GM19452 (cell line): Measurements from ENCODE around the gene SELENOH.
A peak's percentile ranks its signal among the peaks of the same experiment; 100 is the strongest.

Source experiments
- ATAC-seq: cut with Tn5 transposase; IDR thresholded peaks from one replicate; pipeline ENCODE4 v1.9.1; 2021; ENCODE audit not compliant: unreplicated experiment

Gene SELENOH

GRCh38 chr11:57745206-57745605 lies 3.9 kb downstream of the SELENOH start:
- no peak for ATAC-seq

- ATAC-seq = no peak
Measured at GRCh38 chr11:57746920-57747319, 5.6 kb downstream of the SELENOH start.

- ATAC-seq = no peak
Measured at GRCh38 chr11:57751176-57751575, 9.9 kb downstream of the SELENOH start.

- ATAC-seq = no peak
Measured at GRCh38 chr11:57751676-57752253, 10.5 kb downstream of the SELENOH start, which contains the start of gene BTBD18. TSS of gene BTBD18 (minus strand) at chr11:57751819. CDS start at chr11:57751188, 631 bp downstream.

- no peak for ATAC-seq
Measured at GRCh38 chr11:57752954-57753353, 11.7 kb downstream of the SELENOH start.

GRCh38 chr11:57758174-57758573 lies 16.9 kb downstream of the SELENOH start:
- ATAC-seq = no peak

- peak; percentile 97 for ATAC-seq
Measured at GRCh38 chr11:57761301-57762234, 20.3 kb downstream of the SELENOH start, which contains the start of gene CTNND1. TSS of gene CTNND1 (plus strand) at chr11:57761802. CDS start at chr11:57791479, 29,677 bp downstream.

GRCh38 chr11:57762235-57762861 lies 21.1 kb downstream of the SELENOH start:
- ATAC-seq = no peak

- no peak for ATAC-seq
Measured at GRCh38 chr11:57763568-57763967, 22.3 kb downstream of the SELENOH start.

GRCh38 chr11:57764021-57764420 lies 22.7 kb downstream of the SELENOH start:
- ATAC-seq = no peak

- no peak for ATAC-seq
Measured at GRCh38 chr11:57764566-57764965, 23.3 kb downstream of the SELENOH start.

GRCh38 chr11:57764972-57765371 lies 23.7 kb downstream of the SELENOH start:
- ATAC-seq = no peak

GRCh38 chr11:57770793-57771192 lies 29.5 kb downstream of the SELENOH start:
- no peak for ATAC-seq

- ATAC-seq = no peak
Measured at GRCh38 chr11:57771365-57771764, 30.1 kb downstream of the SELENOH start.

- ATAC-seq = no peak
Measured at GRCh38 chr11:57772562-57772961, 31.3 kb downstream of the SELENOH start.

- no peak for ATAC-seq
Measured at GRCh38 chr11:57773026-57773598, 31.8 kb downstream of the SELENOH start.

- ATAC-seq = no peak
Measured at GRCh38 chr11:57775491-57775890, 34.2 kb downstream of the SELENOH start.

- no peak for ATAC-seq
Measured at GRCh38 chr11:57776031-57776521, 34.8 kb downstream of the SELENOH start.

GRCh38 chr11:57776577-57777210 lies 35.4 kb downstream of the SELENOH start:
- no peak for ATAC-seq

GRCh38 chr11:57777969-57778317 lies 36.7 kb downstream of the SELENOH start:
- no peak for ATAC-seq
